ENCODE results near the gene FOXK2.

DNA sequence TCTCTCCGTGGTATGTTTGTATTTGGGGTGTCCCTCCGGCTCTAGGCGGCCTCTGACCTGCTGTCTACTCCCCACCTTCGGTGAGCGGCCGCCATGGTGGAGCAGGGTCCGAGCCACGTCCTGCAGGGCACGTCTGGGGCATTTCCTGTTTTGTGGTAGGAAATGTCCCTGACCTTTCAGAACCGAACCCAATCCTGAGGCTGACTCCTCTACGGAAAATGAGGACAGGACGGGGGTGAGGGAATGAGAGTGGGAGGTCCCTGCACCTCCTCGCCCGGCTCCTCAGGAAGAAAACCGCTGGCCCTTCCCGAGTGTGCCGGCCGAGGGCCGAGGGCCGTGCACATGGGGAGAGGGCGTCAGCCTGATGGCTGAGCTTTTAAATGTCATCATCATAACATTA lies 83.0 kb downstream of the FOXK2 start:
- TF ChIP-seq, protein P1, sequence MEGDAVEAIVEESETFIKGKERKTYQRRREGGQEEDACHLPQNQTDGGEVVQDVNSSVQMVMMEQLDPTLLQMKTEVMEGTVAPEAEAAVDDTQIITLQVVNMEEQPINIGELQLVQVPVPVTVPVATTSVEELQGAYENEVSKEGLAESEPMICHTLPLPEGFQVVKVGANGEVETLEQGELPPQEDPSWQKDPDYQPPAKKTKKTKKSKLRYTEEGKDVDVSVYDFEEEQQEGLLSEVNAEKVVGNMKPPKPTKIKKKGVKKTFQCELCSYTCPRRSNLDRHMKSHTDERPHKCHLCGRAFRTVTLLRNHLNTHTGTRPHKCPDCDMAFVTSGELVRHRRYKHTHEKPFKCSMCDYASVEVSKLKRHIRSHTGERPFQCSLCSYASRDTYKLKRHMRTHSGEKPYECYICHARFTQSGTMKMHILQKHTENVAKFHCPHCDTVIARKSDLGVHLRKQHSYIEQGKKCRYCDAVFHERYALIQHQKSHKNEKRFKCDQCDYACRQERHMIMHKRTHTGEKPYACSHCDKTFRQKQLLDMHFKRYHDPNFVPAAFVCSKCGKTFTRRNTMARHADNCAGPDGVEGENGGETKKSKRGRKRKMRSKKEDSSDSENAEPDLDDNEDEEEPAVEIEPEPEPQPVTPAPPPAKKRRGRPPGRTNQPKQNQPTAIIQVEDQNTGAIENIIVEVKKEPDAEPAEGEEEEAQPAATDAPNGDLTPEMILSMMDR (IDR thresholded peaks at IDR 0.05): no peak
- TF ChIP-seq POLR2A (IDR thresholded peaks at IDR 0.05): no peak

Measured in thyroid gland (tissue), 4 donors.